ENCODE measurements around the gene ZNF423.

The ZNF423 gene

GRCh38 chr16:49462989-49463371, 392.9 kb downstream of the ZNF423 start:
- ChIA-PET POLR2A (no interaction called here), CTCF (no interaction called here)
- no peak overlapping the region for H3K4me3 ChIP-seq (ENCODE audit: low read depth, low read length)
- no peak for TF ChIP-seq CTCF (IDR thresholded peaks at IDR 0.05; ENCODE audit: insufficient read depth, low read length, missing control alignments)
- no peak for DNase-seq (ENCODE audit: low read depth, low spot score)

- POLR2A ChIA-PET = no interaction called here
- no peak for DNase-seq (ENCODE audit: low read depth, low spot score)
- no peak for TF ChIP-seq CTCF (IDR thresholded peaks at IDR 0.05; ENCODE audit: insufficient read depth, low read length, missing control alignments)
- H3K4me3 ChIP-seq (ENCODE audit: low read depth, low read length) = no peak overlapping the region
- CTCF ChIA-PET = interaction anchor here (0.7 kb wide), 1 partner anchor 390 kb away, joined by 3 read pairs; no protein-coding TSS in a partner anchor
These were observed 393.4 kb downstream of the ZNF423 start for GRCh38 chr16:49462362-49462988.

GRCh38 chr16:49461517-49461951, 394.4 kb downstream of the ZNF423 start:
- H3K4me3 ChIP-seq (ENCODE audit: low read depth, low read length) = no peak overlapping the region
- TF ChIP-seq CTCF (IDR thresholded peaks at IDR 0.05; ENCODE audit: insufficient read depth, low read length, missing control alignments) = no peak
- ChIA-PET POLR2A (no interaction called here), CTCF (interaction anchor here (0.7 kb wide), 1 partner anchor 391 kb away, joined by 3 read pairs; no protein-coding TSS in a partner anchor)
- no peak for DNase-seq (ENCODE audit: low read depth, low spot score)

GRCh38 chr16:49460786-49461470, 395.0 kb downstream of the ZNF423 start:
- H3K4me3 ChIP-seq (ENCODE audit: low read depth, low read length) = no peak overlapping the region
- POLR2A ChIA-PET = no interaction called here
- CTCF ChIA-PET = no interaction called here
- no peak for TF ChIP-seq CTCF (IDR thresholded peaks at IDR 0.05; ENCODE audit: insufficient read depth, low read length, missing control alignments)
- DNase-seq (ENCODE audit: low read depth, low spot score) = no peak

GRCh38 chr16:49459953-49460735, 395.8 kb downstream of the ZNF423 start:
- DNase-seq (ENCODE audit: low read depth, low spot score) = no peak
- POLR2A ChIA-PET = no interaction called here
- CTCF ChIA-PET = no interaction called here
- H3K4me3 ChIP-seq (ENCODE audit: low read depth, low read length) = no peak overlapping the region
- no peak for TF ChIP-seq CTCF (IDR thresholded peaks at IDR 0.05; ENCODE audit: insufficient read depth, low read length, missing control alignments)

Data from AG04449 (cell line).